Erythroblast (primary cell): Measurements from ENCODE around the gene PPIL1.
"Not testable (repeated sequence)": the region's sequence is repeated elsewhere in the genome, so short reads cannot be mapped to it uniquely, and the experiment has no call there.

Experiments used
- DNase-seq, 2 experiments: peaks; one replicate each; lab custom pipeline; 2025; lab: John Stamatoyannopoulos, UW
- GATA1 ChIP-seq: IDR thresholded peaks from 2 replicates; pipeline ENCODE4 v1.6.1; 2011; ENCODE audit warnings: low read depth, mild to moderate bottlenecking, control low read depth, low read length, moderate library complexity
- POLR2A ChIP-seq: IDR thresholded peaks from 2 replicates; pipeline ENCODE4 v1.6.1; 2011; ENCODE audit warnings: mild to moderate bottlenecking, low read length

The PPIL1 gene

GRCh38 chr6:36817176-36817817 lies 57.3 kb downstream of the PPIL1 start:
- no peak for DNase-seq

GRCh38 chr6:36815962-36816735 lies 58.5 kb downstream of the PPIL1 start:
- no peak for DNase-seq
- no peak for TF ChIP-seq GATA1
- no peak for TF ChIP-seq POLR2A

More at GRCh38 chr6:36817176-36817817, 57.3 kb downstream of the PPIL1 start:
- TF ChIP-seq GATA1, result no peak
- TF ChIP-seq POLR2A, result no peak

- no peak for TF ChIP-seq GATA1
- no peak for TF ChIP-seq POLR2A
- DNase-seq, result no peak
Observed at GRCh38 chr6:36814249-36814648, 60.4 kb downstream of the PPIL1 start.

- DNase-seq, result no peak
- no peak for TF ChIP-seq POLR2A
- TF ChIP-seq GATA1, result no peak
Observed at GRCh38 chr6:36813526-36813925, 61.1 kb downstream of the PPIL1 start.

GRCh38 chr6:36813047-36813446 lies 61.6 kb downstream of the PPIL1 start:
- DNase-seq, result not testable (repeated sequence)

GRCh38 chr6:36809941-36810803 lies 64.4 kb downstream of the PPIL1 start:
- no peak for TF ChIP-seq GATA1
- no peak for TF ChIP-seq POLR2A
- DNase-seq, result no peak

- TF ChIP-seq GATA1 (no peak), POLR2A (no peak)
- no peak for DNase-seq
Observed at GRCh38 chr6:36809156-36809555, 65.4 kb downstream of the PPIL1 start.

- no peak for DNase-seq
- TF ChIP-seq POLR2A (no peak), GATA1 (no peak)
Observed at GRCh38 chr6:36808634-36809033, 66.0 kb downstream of the PPIL1 start.

GRCh38 chr6:36807750-36808149 lies 66.9 kb downstream of the PPIL1 start:
- TF ChIP-seq GATA1 (no peak), POLR2A (no peak)
- no peak for DNase-seq

- no peak for TF ChIP-seq GATA1
- no peak for TF ChIP-seq POLR2A
- no peak for DNase-seq
Observed at GRCh38 chr6:36807143-36807542, 67.5 kb downstream of the PPIL1 start.

- DNase-seq, result no peak
- no peak for TF ChIP-seq GATA1
- no peak for TF ChIP-seq POLR2A
Observed at GRCh38 chr6:36805917-36806316, 68.7 kb downstream of the PPIL1 start.

GRCh38 chr6:36805096-36805797 lies 69.4 kb downstream of the PPIL1 start:
- TF ChIP-seq POLR2A (no peak), GATA1 (no peak)
- no peak for DNase-seq
